ENCODE data around the gene RAB11FIP4.

The RAB11FIP4 gene

GRCh38 chr17:31461227-31461810 lies 69.8 kb downstream of the RAB11FIP4 start:
- Histone ChIP-seq H3K4me3 (ENCODE audit: insufficient read depth, low read length, poor library complexity, severe bottlenecking) (no peak overlapping the region), H3K27ac (ENCODE audit: low read depth, low read length) (no peak overlapping the region), H3K36me3 (ENCODE audit: low read length) (no peaks in the 10 kb centered on the region), H3K9me3 (ENCODE audit: insufficient read depth, low read length) (no peaks in the 10 kb centered on the region), H3K9ac (ENCODE audit: low read length) (no peak overlapping the region), H3K9me2 (replicated peaks; ENCODE audit: insufficient read depth, low read length) (no peaks in the 10 kb centered on the region), H3K4me2 (ENCODE audit: low read depth, low read length, poor library complexity, severe bottlenecking) (no peak overlapping the region), H2AFZ (ENCODE audit: low read depth, low read length, severe bottlenecking) (no peak overlapping the region), H3F3A (ENCODE audit: insufficient read depth) (no peaks in the 10 kb centered on the region), H3K27me3 (ENCODE audit: low read length) (no peaks in the 10 kb centered on the region), H4K20me1 (ENCODE audit: low read depth, low read length) (no peaks in the 10 kb centered on the region), H3K79me2 (ENCODE audit: insufficient read depth, low read length) (no peaks in the 10 kb centered on the region)
- TF ChIP-seq EZH2phosphoT487 (conservative IDR thresholded peaks at IDR 0.05; ENCODE audit: low read length) (no peak), CTCF (IDR thresholded peaks at IDR 0.05; ENCODE audit: insufficient read depth, low read length, poor library complexity, severe bottlenecking) (no peak)

GRCh38 chr17:31462261-31462660 lies 70.8 kb downstream of the RAB11FIP4 start:
- Histone ChIP-seq H3K27me3 (ENCODE audit: low read length) (no peaks in the 10 kb centered on the region), H3K4me3 (ENCODE audit: insufficient read depth, low read length, poor library complexity, severe bottlenecking) (no peak overlapping the region)

GRCh38 chr17:31466096-31466760 lies 74.8 kb downstream of the RAB11FIP4 start:
- Histone ChIP-seq H3K27ac (ENCODE audit: low read depth, low read length) (no peak overlapping the region), H3K4me3 (ENCODE audit: insufficient read depth, low read length, poor library complexity, severe bottlenecking) (no peak overlapping the region), H3K27me3 (ENCODE audit: low read length) (no peaks in the 10 kb centered on the region), H3K9me2 (replicated peaks; ENCODE audit: insufficient read depth, low read length) (no peaks in the 10 kb centered on the region), H3K9ac (ENCODE audit: low read length) (no peak overlapping the region), H3K4me2 (ENCODE audit: low read depth, low read length, poor library complexity, severe bottlenecking) (no peak overlapping the region), H3K9me3 (ENCODE audit: insufficient read depth, low read length) (no peaks in the 10 kb centered on the region), H3K79me2 (ENCODE audit: insufficient read depth, low read length) (no peaks in the 10 kb centered on the region), H4K20me1 (ENCODE audit: low read depth, low read length) (no peaks in the 10 kb centered on the region), H2AFZ (ENCODE audit: low read depth, low read length, severe bottlenecking) (no peak overlapping the region), H3F3A (ENCODE audit: insufficient read depth) (no peaks in the 10 kb centered on the region), H3K36me3 (ENCODE audit: low read length) (no peaks in the 10 kb centered on the region)
- TF ChIP-seq EZH2phosphoT487 (conservative IDR thresholded peaks at IDR 0.05; ENCODE audit: low read length): no peak
- no peak for TF ChIP-seq CTCF (IDR thresholded peaks at IDR 0.05; ENCODE audit: insufficient read depth, low read length, poor library complexity, severe bottlenecking)

More at GRCh38 chr17:31462261-31462660, 70.8 kb downstream of the RAB11FIP4 start:
- no peak overlapping the region for H3K27ac ChIP-seq (ENCODE audit: low read depth, low read length)
- no peak overlapping the region for H3K9ac ChIP-seq (ENCODE audit: low read length)
- H3K9me3 ChIP-seq (ENCODE audit: insufficient read depth, low read length): no peaks in the 10 kb centered on the region
- no peak overlapping the region for H3K4me2 ChIP-seq (ENCODE audit: low read depth, low read length, poor library complexity, severe bottlenecking)
- no peaks in the 10 kb centered on the region for H3K79me2 ChIP-seq (ENCODE audit: insufficient read depth, low read length)
- no peaks in the 10 kb centered on the region for H3K9me2 ChIP-seq (replicated peaks; ENCODE audit: insufficient read depth, low read length)
- no peak overlapping the region for H2AFZ ChIP-seq (ENCODE audit: low read depth, low read length, severe bottlenecking)
- TF ChIP-seq EZH2phosphoT487 (conservative IDR thresholded peaks at IDR 0.05; ENCODE audit: low read length): no peak
- no peak for TF ChIP-seq CTCF (IDR thresholded peaks at IDR 0.05; ENCODE audit: insufficient read depth, low read length, poor library complexity, severe bottlenecking)
- H4K20me1 ChIP-seq (ENCODE audit: low read depth, low read length): no peaks in the 10 kb centered on the region
- no peaks in the 10 kb centered on the region for H3K36me3 ChIP-seq (ENCODE audit: low read length)
- no peaks in the 10 kb centered on the region for H3F3A ChIP-seq (ENCODE audit: insufficient read depth)
